Nephron progenitor cell (in vitro differentiated cells): ENCODE results near the gene RPL15.
A peak's percentile ranks its signal among the peaks of the same experiment; 100 is the strongest.
"Not testable (repeated sequence)": the region's sequence is repeated elsewhere in the genome, so short reads cannot be mapped to it uniquely, and the experiment has no call there.

Experiments used
- DNase-seq: peaks from one replicate; pipeline ENCODE4 v3.0.0; 2021
- H3K27ac Mint-ChIP-seq: 2 replicates; pipeline ENCODE4 v1.8.0; 2021; ENCODE audit warnings: mild to moderate bottlenecking, moderate library complexity, mixed read lengths
- H3K27me3 Mint-ChIP-seq: 2 replicates; pipeline ENCODE4 v1.8.0; 2021; ENCODE audit warnings: mild to moderate bottlenecking, low read depth, mixed read lengths; ENCODE audit not compliant: poor library complexity
- H3K36me3 Mint-ChIP-seq: 2 replicates; pipeline ENCODE4 v1.8.0; 2021; ENCODE audit warnings: low read depth, mixed read lengths
- H3K4me1 Mint-ChIP-seq: 2 replicates; pipeline ENCODE4 v1.8.0; 2021; ENCODE audit warnings: mixed read lengths
- H3K4me3 Mint-ChIP-seq: 2 replicates; pipeline ENCODE4 v1.8.0; 2021; ENCODE audit warnings: mild to moderate bottlenecking, moderate library complexity, mixed read lengths
- H3K9me3 Mint-ChIP-seq: 2 replicates; pipeline ENCODE4 v1.8.0; 2021; ENCODE audit warnings: mild to moderate bottlenecking, moderate library complexity, mixed read lengths
- CTCF ChIP-seq: fragments of 200-600 bp; sonication (generic); IDR thresholded peaks from 2 replicates; pipeline ENCODE4 v1.5.0; 2021; ENCODE audit warnings: antibody characterized with exemption

RPL15 gene

GRCh38 chr3:23894254-23895061 is 22.5 kb upstream of the RPL15 start:
- H3K4me1 Mint-ChIP-seq = peaks cover 17% of the 10 kb centered on the region
- H3K27ac Mint-ChIP-seq = peak overlapping the region; percentile 66
- peaks cover 76% of the 10 kb centered on the region for H3K36me3 Mint-ChIP-seq
- H3K9me3 Mint-ChIP-seq = peaks cover 29% of the 10 kb centered on the region
- H3K4me3 Mint-ChIP-seq = no peak overlapping the region
- TF ChIP-seq CTCF = no peak
- H3K27me3 Mint-ChIP-seq = no peaks in the 10 kb centered on the region
- DNase-seq = no peak

- Mint-ChIP-seq H3K4me1 (peaks cover 12% of the 10 kb centered on the region), H3K27ac (peak overlapping the region; percentile 30), H3K9me3 (peaks cover 35% of the 10 kb centered on the region), H3K27me3 (no peaks in the 10 kb centered on the region), H3K4me3 (no peak overlapping the region), H3K36me3 (peaks cover 80% of the 10 kb centered on the region)
- DNase-seq = no peak
- no peak for TF ChIP-seq CTCF
These were observed 21.8 kb upstream of the RPL15 start for GRCh38 chr3:23895181-23895580.

GRCh38 chr3:23900744-23901143 is 16.2 kb upstream of the RPL15 start:
- no peak for DNase-seq
- no peak for TF ChIP-seq CTCF
- H3K9me3 Mint-ChIP-seq = peaks cover 50% of the 10 kb centered on the region
- no peak overlapping the region for H3K4me3 Mint-ChIP-seq
- no peaks in the 10 kb centered on the region for H3K4me1 Mint-ChIP-seq
- peaks cover 3% of the 10 kb centered on the region for H3K27me3 Mint-ChIP-seq
- H3K36me3 Mint-ChIP-seq = peaks cover 98% of the 10 kb centered on the region
- H3K27ac Mint-ChIP-seq = no peak overlapping the region

- no peaks in the 10 kb centered on the region for H3K4me1 Mint-ChIP-seq
- peaks cover 89% of the 10 kb centered on the region for H3K36me3 Mint-ChIP-seq
- H3K27ac Mint-ChIP-seq = no peak overlapping the region
- TF ChIP-seq CTCF = no peak
- peaks cover 3% of the 10 kb centered on the region for H3K27me3 Mint-ChIP-seq
- no peak for DNase-seq
- H3K4me3 Mint-ChIP-seq = no peak overlapping the region
- H3K9me3 Mint-ChIP-seq = peaks cover 20% of the 10 kb centered on the region
These were observed 12.4 kb upstream of the RPL15 start for GRCh38 chr3:23904545-23904944.

GRCh38 chr3:23909341-23909740 is 7.6 kb upstream of the RPL15 start:
- Mint-ChIP-seq H3K27ac (no peak overlapping the region), H3K36me3 (peaks cover 72% of the 10 kb centered on the region), H3K27me3 (peaks cover 3% of the 10 kb centered on the region), H3K9me3 (peaks cover 5% of the 10 kb centered on the region), H3K4me3 (no peak overlapping the region), H3K4me1 (peaks cover 8% of the 10 kb centered on the region)
- DNase-seq = no peak
- TF ChIP-seq CTCF = no peak

DNA sequence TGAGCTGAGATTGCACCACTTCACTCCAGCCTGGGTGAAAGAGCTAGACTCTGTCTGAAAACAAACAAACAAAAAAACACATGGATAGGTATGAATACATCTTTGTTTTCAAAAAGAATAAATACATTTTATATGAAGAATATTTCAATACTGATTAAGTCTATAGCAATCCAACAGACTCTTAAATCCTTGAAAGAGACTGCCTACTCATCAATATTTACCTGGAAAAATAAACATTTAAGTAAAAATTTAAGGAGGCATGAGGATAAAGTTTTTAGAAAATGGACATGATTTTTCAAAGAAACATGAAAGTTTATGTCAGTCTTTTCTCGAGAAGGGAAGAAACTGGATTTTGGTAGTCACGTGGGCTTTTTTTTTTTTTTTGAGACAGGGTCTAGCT is 5.5 kb upstream of the RPL15 start:
- H3K4me1 Mint-ChIP-seq = peaks cover 25% of the 10 kb centered on the region
- H3K27ac Mint-ChIP-seq = no peak overlapping the region
- H3K27me3 Mint-ChIP-seq = no peaks in the 10 kb centered on the region
- H3K9me3 Mint-ChIP-seq = peaks cover 4% of the 10 kb centered on the region
- TF ChIP-seq CTCF = no peak
- peaks cover 52% of the 10 kb centered on the region for H3K36me3 Mint-ChIP-seq
- no peak overlapping the region for H3K4me3 Mint-ChIP-seq
- DNase-seq = no peak

- Mint-ChIP-seq H3K36me3 (peaks cover 45% of the 10 kb centered on the region), H3K4me1 (peaks cover 25% of the 10 kb centered on the region)
- H3K9me3 Mint-ChIP-seq, H3K27ac Mint-ChIP-seq, H3K4me3 Mint-ChIP-seq, H3K27me3 Mint-ChIP-seq, DNase-seq: not testable (repeated sequence)
These were observed 4.6 kb upstream of the RPL15 start for GRCh38 chr3:23912335-23912734.
